GM19035 (cell line): ENCODE results near the gene TSPEAR.
"Not testable (repeated sequence)": the region's sequence is repeated elsewhere in the genome, so short reads cannot be mapped to it uniquely, and the experiment has no call there.

Source experiments
- ATAC-seq: cut with Tn5 transposase; IDR thresholded peaks from one replicate; pipeline ENCODE4 v1.9.1; 2021; ENCODE audit not compliant: unreplicated experiment

TSPEAR gene

GRCh38 chr21:44656868-44657267 is 54.5 kb downstream of the TSPEAR start:
- ATAC-seq, result no peak

GRCh38 chr21:44654576-44655175 is 56.7 kb downstream of the TSPEAR start, which contains the start of gene KRTAP12-4:
TSS of gene KRTAP12-4 (minus strand) at chr21:44654659. CDS start at chr21:44654614, 45 bp downstream.
- ATAC-seq, result no peak

GRCh38 chr21:44653656-44654575 is 57.5 kb downstream of the TSPEAR start:
- ATAC-seq, result no peak

GRCh38 chr21:44653123-44653522 is 58.2 kb downstream of the TSPEAR start:
- no peak for ATAC-seq

- ATAC-seq, result no peak
These were observed 60.2 kb downstream of the TSPEAR start for GRCh38 chr21:44650973-44651675.

DNA sequence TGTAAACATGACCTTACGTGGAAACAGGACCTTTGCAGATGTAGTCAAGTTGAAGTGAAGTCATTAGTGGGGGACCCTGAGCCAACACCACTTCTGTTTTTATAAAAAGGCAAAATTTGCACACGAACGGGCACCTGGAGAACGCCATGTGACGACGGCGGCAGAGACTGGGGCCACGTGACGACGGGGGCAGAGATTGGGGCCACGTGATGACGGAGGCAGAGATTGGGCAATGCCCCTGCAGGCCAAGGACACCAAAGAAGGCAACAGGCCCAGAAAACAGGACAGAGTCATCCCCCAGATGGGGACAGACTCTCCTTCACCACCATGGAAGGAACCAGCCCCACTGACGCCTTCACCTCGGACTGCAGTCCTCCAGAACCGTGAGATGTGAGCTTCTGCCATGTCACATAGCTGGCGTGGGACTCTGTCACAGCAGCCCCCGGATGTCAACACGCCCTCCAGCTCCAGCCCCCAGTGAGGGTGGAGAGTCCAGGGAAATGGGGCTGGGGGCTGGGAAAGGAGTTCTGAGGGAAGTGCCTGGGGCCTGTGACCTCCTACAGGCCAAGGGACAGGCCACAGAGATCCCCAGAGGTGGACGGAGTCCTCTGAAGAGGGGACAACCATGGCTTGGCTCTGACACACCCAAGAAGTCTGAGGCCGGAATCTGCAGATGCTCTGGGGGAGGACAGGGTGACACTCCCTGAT is 61.0 kb downstream of the TSPEAR start:
- ATAC-seq, result no peak

DNA sequence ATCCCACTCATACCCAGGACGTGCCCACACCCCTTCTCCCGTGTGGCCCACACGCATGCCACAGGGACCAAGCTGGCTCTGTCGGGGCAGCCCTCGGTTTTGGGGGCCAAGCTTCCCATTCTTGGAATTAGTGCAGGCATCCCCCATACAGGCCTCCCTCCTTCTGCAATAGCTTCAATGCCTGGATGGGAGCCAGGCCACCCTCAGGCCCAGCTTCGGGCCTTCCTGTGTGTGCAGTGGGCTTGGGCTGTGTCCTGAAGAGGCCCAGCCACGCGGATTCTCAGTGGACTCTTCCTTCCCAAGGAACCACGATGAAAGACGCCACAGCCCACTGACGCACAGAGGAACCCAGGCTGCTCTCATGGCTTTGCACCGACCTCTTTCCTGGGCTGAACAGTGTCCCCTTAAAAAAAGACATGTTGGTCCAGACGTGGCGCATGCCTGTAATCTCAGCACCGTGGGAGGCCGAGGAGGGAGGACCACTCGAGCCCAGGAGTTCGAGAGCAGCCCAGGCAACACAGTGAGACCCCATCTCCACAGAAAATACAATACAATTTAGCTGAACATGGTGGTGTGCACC is 61.8 kb downstream of the TSPEAR start:
- ATAC-seq, result no peak

GRCh38 chr21:44648557-44649311 is 62.6 kb downstream of the TSPEAR start:
- no peak for ATAC-seq

DNA sequence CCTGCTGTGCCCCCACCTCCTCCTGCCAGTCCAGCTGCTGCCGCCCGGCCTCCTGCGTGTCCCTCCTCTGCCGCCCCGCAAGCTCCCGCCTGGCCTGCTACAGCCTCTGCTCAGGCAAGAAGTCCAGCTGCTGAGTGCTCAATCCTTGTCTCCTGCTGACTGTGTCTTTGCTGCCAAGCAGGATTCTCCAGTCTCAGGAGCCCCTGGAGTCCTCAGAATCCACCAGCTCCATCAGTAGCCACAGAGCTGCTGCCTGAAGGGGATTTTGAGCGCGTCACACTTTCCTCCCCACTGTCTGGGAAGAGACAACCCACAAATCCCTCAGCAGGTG is 64.2 kb downstream of the TSPEAR start:
- ATAC-seq, result no peak

DNA sequence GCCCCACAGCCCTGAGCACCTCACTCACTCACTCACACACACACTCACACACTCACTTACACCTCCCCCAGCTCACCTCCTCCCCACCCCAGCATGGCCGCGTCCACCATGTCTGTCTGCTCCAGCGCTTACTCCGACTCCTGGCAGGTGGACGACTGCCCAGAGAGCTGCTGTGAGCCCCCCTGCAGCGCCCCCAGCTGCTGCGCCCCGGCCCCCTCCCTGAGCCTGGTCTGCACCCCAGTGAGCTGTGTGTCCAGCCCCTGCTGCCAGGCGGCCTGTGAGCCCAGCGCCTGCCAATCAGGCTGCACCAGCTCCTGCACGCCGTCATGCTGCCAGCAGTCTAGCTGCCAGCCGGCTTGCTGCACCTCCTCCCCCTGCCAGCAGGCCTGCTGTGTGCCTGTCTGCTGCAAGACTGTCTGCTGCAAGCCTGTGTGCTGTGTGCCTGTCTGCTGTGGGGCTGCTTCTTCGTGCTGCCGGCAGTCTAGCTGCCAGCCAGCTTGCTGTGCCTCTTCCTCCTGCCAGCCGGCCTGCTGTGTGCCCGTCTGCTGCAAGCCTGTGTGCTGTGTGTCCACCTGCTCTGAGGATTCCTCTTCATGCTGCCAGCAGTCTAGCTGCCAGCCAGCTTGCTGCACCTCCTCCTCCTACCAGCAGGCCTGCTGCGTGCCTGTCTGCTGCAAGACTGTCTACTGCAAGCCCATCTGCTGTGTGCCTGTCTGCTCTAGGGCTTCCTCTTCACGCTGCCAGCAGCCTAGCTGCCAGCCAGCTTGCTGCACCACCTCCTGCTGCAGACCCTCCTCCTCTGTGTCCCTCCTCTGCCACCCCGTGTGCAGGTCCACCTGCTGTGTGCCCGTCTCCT is 64.8 kb downstream of the TSPEAR start, which contains the start of gene KRTAP10-11:
Gene KRTAP10-11 (plus strand): TSS at position 49 of the 856 bp plus-strand sequence. CDS start 45 bp downstream, at position 94.
- ATAC-seq, result not testable (repeated sequence)

GRCh38 chr21:44644878-44645277 is 66.5 kb downstream of the TSPEAR start:
- no peak for ATAC-seq

GRCh38 chr21:44643741-44644310 is 67.5 kb downstream of the TSPEAR start:
- no peak for ATAC-seq

DNA sequence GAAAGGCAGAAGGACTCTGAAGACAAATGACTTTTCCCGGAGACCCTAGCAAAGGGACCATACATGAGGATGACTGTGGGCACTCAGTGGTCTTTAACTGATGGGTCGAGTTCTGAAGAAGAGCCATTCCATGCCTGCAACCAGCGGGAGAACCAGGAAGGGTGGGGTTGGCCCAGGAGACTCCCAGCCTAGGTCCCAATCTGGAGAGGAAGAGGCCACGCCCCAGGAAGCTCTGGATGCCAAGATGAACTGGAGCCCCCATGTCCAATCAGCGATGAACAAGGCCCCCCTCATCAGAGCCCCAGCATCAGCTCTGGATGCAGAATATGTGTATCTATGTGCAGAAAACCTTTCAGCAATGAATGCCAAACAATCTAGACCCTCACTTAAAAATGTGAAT is 70.6 kb downstream of the TSPEAR start:
- no peak for ATAC-seq

DNA sequence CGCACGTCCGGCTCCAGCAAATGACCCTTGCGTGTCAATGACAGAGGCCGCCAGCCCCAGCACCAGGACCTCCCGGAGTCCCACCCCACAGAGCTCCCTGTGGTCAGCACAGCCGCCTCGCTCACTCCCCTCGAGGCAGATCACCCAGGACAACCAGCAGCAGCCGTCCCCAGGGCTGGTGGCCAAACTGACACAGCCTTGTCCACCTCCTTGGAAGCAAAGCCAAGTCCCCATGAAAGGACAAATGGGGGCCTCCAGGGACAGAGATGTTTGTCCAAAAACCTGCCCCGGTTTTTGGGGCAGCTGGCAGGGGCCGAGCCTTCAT is 72.1 kb downstream of the TSPEAR start:
- ATAC-seq, result no peak

GRCh38 chr21:44638506-44639330 is 72.7 kb downstream of the TSPEAR start:
- not testable (repeated sequence) for ATAC-seq

- not testable (repeated sequence) for ATAC-seq
These were observed 73.5 kb downstream of the TSPEAR start for GRCh38 chr21:44637851-44638348.

DNA sequence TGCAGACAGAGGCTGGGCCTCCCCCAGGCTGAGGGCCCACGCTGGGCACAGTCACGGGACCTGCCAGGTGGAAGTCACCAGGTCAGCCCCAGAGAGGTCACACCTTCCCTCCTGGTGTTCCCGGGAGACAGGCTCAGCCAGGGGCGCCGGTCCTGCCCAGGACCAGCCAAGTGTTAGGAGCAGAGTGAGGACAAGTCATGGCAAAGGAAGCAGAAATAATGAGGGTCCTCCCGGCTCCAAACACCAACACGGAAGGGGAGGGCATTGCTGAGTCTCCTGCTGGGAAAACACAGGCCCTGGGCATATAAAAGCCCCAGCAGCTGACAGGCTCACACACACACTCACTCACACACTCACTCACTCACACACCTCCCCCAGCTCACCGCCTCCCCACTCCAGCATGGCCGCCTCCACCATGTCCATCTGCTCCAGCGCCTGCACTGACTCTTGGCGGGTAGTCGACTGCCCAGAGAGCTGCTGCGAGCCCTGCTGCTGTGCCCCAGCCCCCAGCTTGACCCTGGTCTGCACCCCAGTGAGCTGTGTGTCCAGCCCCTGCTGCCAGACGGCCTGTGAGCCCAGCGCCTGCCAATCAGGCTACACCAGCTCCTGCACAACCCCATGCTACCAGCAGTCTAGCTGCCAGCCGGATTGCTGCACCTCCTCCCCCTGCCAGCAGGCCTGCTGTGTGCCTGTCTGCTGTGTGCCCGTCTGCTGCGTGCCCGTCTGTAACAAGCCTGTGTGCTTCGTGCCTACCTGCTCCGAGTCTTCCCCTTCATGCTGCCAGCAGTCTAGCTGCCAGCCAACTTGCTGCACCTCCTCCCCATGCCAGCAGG is 74.1 kb downstream of the TSPEAR start, which contains the start of gene KRTAP10-10:
Gene KRTAP10-10 (plus strand): TSS at position 339 of the 833 bp plus-strand sequence. CDS start 62 bp downstream, at position 401.
- no peak for ATAC-seq
